Activated CD8-positive, alpha-beta memory T cell treated with anti-CD3 and anti-CD28 coated beads for 36 hours (primary cell): ENCODE data around the gene WWP2. TPM values are rescaled to one million over a fixed set of nuclear protein-coding genes. Genes with fewer than 3 reads are reported as not detected.

Experiments used
- CTCF ChIA-PET: fragments of 350-600 bp; sonication (Branson Sonifier 250); formaldehyde crosslinking; loops from one replicate; lab custom pipeline; 2021; ENCODE audit warnings: antibody characterized with exemption; lab: Charles Lee
- POLR2A ChIA-PET: fragments of 350-600 bp; sonication (Branson Sonifier 250); formaldehyde crosslinking; loops from one replicate; lab custom pipeline; 2021; ENCODE audit warnings: antibody characterized with exemption; lab: Charles Lee
- total RNA-seq, 2 experiments: library from RNA; stranded (reverse); gene quantifications; one replicate each; pipeline ENCODE4 v1.2.3, GENCODE V29; 2021

Gene WWP2
- total RNA-seq, 2 experiments from 2014 or later, result 36.1 to 36.3 TPM

DNA sequence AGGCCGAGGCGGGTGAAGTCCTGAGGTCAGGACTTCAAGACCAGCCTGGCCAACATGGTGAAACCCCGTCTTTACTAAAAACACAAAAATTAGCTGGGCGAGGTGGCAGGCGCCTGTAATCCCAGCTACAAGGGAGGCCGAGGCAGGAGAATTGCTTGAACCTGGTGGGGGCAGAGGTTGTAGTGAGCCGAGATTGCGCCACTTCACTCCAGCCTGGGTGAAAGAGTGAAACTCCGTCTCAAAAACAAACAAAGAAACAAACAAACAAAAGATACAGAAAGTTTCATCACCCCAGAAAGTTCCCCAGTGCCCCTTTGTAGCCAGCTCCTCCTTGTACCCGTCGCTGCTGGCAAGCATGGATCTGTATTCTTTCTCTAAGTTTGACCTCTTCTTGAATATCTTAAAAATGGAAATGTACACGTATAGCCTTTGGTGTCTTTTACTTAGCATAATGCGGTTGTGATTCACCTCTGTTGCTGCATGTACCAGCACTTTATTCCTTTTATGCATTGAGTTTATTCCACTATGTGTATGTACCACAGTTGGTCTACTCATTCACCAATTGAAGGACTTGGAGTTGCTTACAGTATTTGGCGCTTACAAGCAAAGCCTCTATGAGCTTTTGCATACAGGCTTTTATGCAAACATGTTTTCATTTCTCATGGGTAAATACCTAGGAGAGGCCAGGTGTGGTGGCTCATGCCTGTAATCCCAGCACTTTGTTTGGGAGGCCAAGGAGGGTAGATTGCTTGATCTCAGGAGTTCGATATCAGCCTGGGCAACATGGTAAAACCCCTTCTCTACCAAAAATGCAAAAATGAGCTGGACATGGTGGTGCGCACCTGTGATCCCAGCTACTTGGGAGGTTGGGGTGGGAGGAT lies 101.5 kb downstream of the WWP2 start:
- ChIA-PET CTCF (no interaction called here), POLR2A (no interaction called here)

DNA sequence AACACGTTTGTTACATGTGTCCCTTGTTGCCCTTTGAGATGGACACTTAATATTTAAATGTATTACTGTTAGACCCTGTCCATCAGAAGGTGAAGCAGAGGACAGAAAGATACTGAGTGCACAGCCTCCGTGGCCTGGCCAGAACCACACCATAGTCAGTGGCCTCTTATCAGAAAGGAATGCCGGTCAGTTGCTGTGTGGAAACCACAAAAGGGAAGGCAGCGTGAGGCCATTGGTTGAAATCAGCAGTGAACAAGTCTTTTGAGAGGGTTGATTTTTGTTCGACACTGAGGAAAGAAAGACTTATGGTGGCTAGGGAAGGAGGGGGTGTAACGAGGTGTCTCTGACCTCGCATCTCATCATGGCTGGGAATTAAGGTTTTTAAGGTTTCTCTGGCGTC lies 103.6 kb downstream of the WWP2 start:
- CTCF ChIA-PET, result no interaction called here

DNA sequence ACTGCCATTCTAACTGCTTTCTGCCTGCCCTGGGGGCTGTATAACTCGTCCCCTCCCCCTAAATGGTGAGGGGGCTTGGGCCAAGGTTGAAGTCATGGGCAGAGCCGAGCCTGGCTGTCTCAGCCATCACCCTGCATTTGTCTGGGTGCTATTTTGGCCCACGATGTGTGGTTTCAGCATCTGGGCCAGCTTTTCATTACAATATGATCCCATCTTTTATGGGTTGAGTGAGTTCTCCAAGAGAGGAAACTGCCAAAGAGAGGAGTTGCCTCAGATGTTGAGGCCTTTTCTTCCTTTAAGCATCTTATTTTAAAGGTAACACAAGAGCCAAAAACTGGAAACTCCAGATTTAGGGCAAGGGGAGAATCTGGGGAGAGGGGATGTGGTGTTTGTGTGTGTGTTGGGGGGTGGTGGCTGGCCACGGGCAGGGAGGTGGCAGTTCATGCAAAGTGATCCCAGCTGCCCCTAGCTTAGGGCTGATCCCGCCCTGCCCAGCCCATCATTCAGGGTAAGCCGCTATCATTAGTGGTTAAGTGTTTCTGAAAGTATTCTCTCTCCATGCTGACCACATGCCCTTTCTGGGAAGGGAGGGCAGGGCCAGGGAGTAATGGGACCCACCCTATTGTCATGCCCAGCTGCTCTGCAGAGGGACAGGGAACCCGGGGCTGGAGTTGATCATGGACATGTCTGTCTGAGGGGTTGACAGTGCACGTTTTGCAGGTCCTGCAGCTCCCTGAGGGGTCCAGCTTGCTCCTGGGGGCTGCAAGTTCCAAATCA lies 105.8 kb downstream of the WWP2 start:
- ChIA-PET POLR2A (no interaction called here), CTCF (interaction anchor here (0.8 to 1.2 kb wide), 2 partner anchors 62 kb away, joined by 3 to 4 read pairs; no protein-coding TSS in a partner anchor)

More for the DNA sequence above, 103.6 kb downstream of the WWP2 start:
- POLR2A ChIA-PET, result no interaction called here

DNA sequence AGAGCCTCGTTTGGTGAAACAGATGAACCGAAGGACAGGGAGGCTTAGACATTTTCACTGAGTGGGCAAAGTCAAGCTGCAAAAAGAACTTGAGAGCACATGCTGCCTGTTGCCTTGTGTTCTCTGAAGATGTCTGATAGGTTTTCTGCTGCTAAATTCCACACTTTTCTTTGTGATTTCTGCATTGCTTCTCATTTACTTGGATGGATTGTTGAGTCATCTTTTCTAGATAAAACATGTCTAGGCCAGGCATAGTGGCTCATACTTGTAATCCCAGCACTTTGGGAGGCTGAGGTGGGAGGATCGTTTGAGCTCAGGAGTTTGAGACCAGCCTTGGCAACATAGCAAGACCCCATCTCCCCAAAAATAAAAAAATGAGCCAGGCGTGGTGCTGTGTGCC lies 108.6 kb downstream of the WWP2 start:
- POLR2A ChIA-PET, result no interaction called here
- CTCF ChIA-PET, result interaction anchor here (0.6 kb wide), 1 partner anchor 12 kb away, joined by 4 read pairs; no protein-coding TSS in a partner anchor

DNA sequence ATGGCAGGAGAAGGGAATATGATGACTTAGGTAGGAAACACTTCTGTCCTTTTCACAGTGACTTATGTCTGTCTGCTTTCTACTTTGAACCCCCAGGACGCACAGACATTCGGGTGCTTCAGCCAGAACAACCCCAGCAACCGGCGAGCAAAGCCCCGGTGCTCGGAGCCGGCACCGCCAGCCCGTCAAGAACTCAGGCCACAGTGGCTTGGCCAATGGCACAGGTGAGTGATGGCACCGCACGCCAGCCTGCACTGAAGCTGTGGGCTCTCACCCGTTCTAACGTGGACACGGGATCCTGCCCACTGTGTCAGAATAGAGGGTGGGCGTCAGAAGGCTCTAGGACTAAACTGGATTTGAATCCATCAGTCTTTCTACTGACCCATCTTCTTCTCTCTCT lies 109.6 kb downstream of the WWP2 start:
- ChIA-PET POLR2A (no interaction called here), CTCF (no interaction called here)

DNA sequence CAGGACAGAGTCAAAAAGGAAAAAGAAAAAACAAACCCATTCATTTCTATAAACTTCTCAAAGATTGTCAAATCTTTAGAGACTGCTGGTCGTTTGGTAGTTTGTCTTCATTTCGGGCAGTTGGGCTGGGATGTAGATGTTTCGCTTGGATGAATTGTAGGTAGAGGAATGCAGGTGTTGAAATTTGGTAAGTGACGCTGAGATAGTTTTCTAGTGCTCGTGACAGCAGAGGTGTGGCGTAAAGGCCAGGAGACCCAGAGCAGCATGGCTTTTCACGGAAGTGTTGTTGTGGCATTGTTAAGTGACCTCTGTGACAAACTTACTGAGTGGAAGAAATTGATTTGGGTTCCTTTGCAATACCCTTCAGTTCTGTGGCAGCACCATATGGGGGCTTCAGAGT lies 110.8 kb downstream of the WWP2 start:
- CTCF ChIA-PET, result no interaction called here
- POLR2A ChIA-PET, result no interaction called here

DNA sequence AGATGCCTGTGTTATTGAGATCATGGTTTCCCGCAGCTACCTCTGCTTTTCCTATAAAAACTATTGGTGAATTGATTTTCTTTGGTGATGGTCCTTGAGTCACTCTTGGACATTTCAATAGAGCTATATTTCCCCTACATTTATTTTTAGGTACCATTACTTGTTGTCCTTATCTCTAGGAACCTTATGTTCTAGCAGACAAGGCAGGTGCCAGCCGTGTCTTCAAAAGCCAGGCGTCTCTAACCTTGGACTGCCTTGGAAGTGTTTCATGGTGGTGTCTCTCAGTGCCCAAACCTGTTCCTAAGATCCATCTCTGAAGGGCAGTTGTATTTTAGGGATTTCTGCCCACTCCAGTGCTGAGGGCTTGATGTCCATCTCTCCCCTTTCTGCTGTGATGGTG lies 111.7 kb downstream of the WWP2 start:
- ChIA-PET POLR2A (no interaction called here), CTCF (no interaction called here)

DNA sequence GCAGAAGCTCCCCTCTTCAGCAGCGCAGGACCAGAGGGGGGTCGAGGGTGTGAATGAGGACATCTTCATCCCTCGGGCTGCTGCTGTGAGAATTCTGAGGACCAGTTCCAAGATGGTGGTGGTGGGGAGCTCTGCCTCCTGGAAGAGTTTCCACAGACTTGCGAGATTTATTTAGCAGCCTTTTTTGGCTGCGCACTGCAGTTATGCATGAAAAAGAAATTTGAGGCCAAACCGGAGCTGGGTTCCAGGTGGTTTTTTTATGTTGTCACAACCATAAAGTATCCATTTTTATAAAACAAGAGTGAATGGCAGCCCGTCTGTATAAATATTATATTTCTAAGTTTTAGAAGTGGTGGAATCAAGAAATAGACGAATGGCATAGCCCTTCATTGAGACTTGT lies 112.1 kb downstream of the WWP2 start:
- POLR2A ChIA-PET, result no interaction called here
- CTCF ChIA-PET, result no interaction called here

DNA sequence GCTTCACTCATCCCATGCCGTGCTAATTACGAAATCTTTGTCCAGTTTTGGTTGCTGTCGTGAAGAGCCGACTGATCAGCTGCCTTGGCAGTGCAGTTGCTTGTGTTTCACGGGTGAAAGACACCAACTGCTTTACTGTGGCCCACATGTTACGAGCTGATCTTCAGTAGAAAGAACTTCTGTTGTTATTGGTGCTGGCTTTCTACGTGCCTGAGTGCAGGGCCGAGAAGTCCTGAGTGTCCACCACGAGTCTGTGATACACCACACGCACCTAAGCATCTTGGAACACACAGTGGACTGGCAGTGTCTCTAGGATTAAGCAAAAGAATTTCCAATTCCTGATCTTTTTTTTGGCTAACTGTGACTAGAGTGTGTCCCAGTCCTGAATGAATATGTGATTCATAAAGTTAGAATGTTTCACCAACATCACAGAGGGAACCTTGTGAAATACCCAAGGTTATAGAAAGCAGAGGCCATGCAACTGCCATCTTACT lies 118.6 kb downstream of the WWP2 start:
- POLR2A ChIA-PET, result no interaction called here
- CTCF ChIA-PET, result no interaction called here

DNA sequence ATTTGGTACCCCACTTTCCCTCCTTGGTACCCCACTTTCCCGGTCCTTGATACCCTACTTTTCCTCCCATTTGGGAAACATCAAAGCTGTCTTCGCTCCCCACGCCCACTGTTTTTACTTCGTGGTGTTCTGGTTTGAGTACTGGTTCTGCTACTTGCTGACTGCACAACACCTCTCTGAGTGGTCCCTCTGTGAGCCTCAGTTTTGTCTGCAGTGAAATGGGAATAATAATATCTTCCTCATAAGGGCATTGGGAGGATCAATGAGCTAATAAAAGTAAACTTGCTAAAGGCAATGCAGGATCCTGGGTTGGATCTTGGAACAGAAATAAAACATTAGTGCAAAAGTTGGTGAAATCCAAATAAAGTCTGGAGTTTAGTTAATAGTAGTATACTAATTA lies 119.0 kb downstream of the WWP2 start:
- CTCF ChIA-PET, result no interaction called here
- POLR2A ChIA-PET, result no interaction called here

DNA sequence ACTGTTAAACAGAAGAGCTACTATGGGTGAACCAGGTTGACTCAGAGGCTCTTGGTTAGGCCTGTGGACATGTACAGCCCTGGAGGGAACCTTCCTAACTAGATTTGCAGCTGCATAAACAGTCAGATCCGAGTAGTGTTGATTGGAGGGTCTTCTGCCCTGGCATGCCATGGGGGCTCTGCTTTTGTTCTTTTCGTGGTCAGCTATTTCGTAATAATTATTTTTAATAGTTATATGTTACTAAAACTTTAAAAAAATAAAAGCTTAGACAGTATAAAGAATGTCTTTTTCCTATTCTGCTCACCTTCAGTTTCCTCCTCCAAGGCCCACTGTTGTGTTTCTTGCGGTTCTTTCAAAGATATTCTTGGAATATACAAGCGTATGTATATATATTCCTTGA lies 121.6 kb downstream of the WWP2 start:
- CTCF ChIA-PET, result interaction anchor here (0.6 kb wide), 1 partner anchor 117 kb away, joined by 3 read pairs; no protein-coding TSS in a partner anchor

DNA sequence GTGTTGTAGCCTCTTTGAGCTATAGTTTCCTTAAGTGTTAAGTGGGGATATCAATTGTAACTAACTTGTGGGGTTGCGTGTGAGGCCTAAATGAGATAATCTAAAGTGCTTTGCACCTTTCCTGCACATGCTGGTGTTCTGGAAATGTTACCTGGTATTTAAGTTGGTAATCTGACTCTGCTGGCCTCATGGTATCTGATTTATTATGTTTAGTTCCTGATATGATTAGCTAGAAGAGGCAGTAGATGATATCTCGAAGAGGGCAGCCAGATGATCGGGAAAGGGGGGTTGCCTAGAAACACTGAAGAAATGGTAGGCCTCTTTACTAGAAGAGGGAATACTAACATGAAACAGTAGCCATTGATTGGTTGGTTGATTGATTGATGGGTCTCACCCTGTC lies 123.6 kb downstream of the WWP2 start:
- ChIA-PET POLR2A (no interaction called here), CTCF (interaction anchor here (1.6 kb wide), 1 partner anchor 44 kb away, joined by 9 read pairs; no protein-coding TSS in a partner anchor)

More for the DNA sequence above, 121.6 kb downstream of the WWP2 start:
- POLR2A ChIA-PET, result no interaction called here

DNA sequence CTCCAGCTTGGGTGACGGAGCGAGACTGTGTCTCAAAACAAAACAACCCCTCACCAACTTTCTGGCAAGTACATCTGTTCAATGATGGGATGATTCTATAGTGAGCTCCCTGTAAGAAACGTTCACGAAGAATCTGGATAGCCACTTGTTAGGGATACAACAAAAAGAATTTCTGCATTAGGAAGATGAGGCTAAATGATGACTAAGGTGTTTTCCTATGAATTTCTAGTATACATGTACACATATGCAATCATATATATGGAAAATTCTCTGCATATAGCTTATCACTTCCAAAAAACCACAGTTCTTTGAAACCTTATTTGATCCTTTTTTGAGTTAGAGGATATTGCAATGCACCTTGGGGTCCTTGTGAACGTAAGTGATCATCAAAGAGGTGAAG lies 124.6 kb downstream of the WWP2 start:
- CTCF ChIA-PET, result interaction anchor here (1.1 kb wide), 1 partner anchor 44 kb away, joined by 3 read pairs; no protein-coding TSS in a partner anchor

DNA sequence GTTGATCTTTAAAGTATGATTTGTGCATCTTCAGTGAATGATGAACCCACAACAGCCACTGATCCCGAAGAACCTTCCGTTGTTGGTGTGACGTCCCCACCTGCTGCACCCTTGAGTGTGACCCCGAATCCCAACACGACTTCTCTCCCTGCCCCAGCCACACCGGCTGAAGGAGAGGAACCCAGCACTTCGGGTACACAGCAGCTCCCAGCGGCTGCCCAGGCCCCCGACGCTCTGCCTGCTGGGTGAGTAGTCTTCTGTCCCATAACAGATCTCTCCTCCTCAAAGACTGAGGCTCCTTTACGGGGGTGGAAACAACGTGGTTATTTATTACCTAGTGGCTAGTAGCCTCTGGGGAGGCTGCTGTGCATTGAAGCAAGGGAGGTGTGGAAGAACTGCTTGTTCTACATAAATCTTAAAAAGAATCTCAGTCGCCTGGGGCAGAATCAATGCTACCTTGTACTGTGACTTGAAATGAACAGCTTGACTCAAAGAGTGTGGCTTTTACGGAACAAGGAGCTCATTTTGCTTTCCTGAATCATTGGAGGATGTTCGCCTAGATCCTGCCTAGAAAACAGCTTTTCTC lies 126.0 kb downstream of the WWP2 start:
- POLR2A ChIA-PET, result no interaction called here
- CTCF ChIA-PET, result no interaction called here

More for the DNA sequence above, 124.6 kb downstream of the WWP2 start:
- POLR2A ChIA-PET, result interaction anchor here (0.7 kb wide), 1 partner anchor 26 kb away, joined by 3 read pairs; no protein-coding TSS in a partner anchor

DNA sequence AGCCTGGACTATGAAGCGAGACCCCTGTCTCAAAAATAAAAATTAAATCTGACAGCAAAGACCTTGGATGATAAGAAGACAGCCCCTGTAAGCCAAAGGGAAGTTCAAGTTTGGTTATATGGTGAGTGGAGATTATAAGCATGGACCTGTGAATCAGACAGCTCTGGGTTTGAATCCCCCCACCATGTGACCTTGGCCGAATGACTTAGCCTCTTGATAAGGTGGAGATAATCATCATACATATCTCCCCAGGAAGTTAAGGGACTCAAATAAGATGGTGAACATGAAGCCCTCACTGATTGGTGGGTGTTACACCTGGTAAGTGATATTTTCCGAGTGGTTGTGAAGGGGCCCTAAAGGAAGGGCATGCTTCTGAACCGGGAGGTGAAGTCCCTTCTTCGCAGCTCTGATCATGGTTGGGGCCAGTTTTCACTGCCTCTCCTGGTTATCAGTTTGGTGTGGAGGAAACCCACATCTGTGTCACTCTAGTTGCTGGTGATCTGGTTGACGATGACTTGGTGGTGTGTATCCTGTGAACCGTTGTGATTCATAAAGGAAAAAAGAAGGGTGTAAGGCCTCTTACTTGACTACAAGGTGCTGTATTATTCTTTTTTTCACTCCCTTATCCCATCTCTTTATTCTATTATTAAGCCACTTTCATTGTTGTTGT lies 127.3 kb downstream of the WWP2 start:
- ChIA-PET POLR2A (no interaction called here), CTCF (no interaction called here)

DNA sequence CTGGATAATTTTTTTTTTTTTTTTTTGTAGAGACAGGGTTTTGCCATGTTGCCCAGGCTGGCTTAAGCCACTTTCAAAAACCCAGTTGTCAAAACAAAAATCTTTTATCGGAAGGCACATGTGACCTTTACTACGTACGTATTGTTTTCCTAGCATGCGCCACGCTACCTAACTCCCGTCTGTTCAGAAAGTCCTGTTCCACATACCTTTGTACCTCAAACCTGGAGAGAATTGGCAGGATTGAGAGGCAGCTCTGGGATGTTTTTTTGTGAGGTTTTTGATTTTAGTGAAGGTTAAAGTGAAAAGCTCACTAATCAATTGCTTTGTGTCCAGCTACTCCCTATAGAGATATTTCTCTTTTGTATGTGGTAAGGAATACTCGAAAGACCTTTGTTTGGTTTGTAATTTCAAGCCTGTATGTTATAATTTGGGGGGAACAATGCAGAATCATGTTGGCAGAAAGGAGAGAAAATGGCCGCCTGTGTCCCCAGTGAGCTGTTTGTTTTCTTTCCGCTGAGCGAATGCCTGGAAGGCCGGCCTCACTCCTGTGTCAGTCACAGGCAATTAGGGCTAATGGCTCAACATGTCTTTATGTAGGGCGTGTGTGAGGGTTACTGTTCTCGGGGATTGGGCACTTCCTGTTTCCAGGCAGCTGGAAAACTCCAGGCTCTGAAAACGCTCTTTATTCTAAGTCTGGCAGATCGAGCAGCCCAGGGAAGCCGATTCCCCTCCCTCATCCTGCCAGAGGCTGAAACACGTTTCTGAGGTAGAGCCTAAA lies 128.2 kb downstream of the WWP2 start:
- ChIA-PET CTCF (no interaction called here), POLR2A (no interaction called here)

DNA sequence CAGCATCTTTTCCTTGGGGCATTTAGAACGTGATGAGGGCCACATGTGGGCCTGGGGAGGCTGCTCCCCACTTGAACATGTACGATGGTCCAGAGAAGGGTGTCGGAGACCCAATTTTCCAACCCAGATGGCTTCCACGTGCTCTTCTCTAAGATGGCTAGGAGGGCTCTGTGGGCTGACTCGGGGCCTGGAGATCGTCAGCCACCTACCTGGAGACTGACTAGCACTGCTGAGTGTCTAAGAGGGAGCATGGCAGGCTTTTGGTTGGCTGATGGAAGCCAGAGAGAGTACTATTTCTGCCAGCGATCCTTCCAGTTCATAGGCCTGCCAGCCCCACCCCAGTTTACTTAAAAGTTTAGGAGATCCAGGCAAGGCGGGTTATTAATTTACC lies 128.8 kb downstream of the WWP2 start:
- ChIA-PET CTCF (no interaction called here), POLR2A (no interaction called here)

DNA sequence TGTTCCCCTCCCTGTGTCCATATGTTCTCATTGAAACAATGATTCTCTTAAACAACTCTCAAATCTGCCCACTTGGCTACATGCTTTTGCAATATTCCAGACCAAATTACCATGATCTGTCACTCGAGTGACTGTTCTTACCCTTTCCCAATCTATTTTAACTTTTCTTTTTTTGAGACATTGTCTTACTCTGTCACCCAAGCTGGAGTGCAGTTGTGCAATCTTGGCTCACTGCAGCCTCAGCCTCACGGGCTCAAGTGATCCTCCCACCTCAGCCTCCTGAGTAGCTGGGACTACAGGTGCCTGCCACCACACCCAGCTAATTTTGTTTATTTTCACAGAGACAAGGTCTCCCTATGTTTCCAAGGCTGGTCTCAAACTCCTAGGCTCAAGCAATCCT lies 130.2 kb downstream of the WWP2 start:
- ChIA-PET CTCF (no interaction called here), POLR2A (no interaction called here)
